DOHH2 (cell line): ENCODE results near the gene RCOR3.

Source experiments
- EZH2phosphoT487 ChIP-seq: fragments of 200-600 bp; sonication (generic); IDR thresholded peaks from 2 replicates; pipeline ENCODE4 v1.6.1; 2017; ENCODE audit warnings: borderline replicate concordance, mild to moderate bottlenecking, antibody characterized with exemption, low read length, moderate library complexity, mixed read lengths
- TF ChIP-seq, protein P1 (sequence below): fragments of 200-600 bp; sonication (generic); IDR thresholded peaks from one replicate; pipeline ENCODE4 v1.5.1; 2014; ENCODE audit warnings: antibody characterized with exemption, mild to moderate bottlenecking, low read depth, low read length; ENCODE audit not compliant: poor library complexity, severe bottlenecking

DNA sequence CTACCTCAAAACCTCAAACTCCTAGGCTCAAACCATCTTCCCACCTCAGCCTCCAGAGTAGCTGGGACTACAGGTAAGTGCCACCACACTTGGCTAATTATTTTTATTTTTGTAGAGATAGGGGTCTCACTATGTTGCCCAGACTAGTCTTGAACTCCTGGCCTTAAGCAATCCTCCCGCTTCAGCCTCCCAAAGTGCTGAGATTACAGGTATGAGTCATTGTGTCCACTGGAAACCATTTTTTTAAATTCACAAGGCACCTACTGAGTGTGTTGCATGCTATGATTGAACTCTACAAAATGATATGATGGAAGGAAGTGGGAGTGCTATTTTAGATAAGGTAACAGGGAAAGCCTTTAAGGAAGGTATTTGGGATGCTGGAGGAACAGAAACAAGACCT, 41.8 kb upstream of the RCOR3 start:
- TF ChIP-seq, protein P1, sequence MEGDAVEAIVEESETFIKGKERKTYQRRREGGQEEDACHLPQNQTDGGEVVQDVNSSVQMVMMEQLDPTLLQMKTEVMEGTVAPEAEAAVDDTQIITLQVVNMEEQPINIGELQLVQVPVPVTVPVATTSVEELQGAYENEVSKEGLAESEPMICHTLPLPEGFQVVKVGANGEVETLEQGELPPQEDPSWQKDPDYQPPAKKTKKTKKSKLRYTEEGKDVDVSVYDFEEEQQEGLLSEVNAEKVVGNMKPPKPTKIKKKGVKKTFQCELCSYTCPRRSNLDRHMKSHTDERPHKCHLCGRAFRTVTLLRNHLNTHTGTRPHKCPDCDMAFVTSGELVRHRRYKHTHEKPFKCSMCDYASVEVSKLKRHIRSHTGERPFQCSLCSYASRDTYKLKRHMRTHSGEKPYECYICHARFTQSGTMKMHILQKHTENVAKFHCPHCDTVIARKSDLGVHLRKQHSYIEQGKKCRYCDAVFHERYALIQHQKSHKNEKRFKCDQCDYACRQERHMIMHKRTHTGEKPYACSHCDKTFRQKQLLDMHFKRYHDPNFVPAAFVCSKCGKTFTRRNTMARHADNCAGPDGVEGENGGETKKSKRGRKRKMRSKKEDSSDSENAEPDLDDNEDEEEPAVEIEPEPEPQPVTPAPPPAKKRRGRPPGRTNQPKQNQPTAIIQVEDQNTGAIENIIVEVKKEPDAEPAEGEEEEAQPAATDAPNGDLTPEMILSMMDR: no peak
- no peak for TF ChIP-seq EZH2phosphoT487
